GM21723 (cell line): ENCODE data around the gene SVOP.

Source experiments
- ATAC-seq: cut with Tn5 transposase; IDR thresholded peaks from one replicate; pipeline ENCODE4 v1.9.1; 2021; ENCODE audit warnings: mild to moderate bottlenecking, moderate library complexity; ENCODE audit not compliant: unreplicated experiment

SVOP gene

GRCh38 chr12:108858311-108859074 lies 162.4 kb downstream of the SVOP start:
- ATAC-seq = no peak
